ENCODE measurements around the gene RSPO4. TPM values are rescaled to one million over a fixed set of nuclear protein-coding genes. Genes with fewer than 3 reads are reported as not detected.
A peak's percentile ranks its signal among the peaks of the same experiment; 100 is the strongest.

Gene RSPO4
- total RNA-seq, 6 experiments from 2014 or later: 0.07 to 0.51 TPM; not detected in 4

DNA sequence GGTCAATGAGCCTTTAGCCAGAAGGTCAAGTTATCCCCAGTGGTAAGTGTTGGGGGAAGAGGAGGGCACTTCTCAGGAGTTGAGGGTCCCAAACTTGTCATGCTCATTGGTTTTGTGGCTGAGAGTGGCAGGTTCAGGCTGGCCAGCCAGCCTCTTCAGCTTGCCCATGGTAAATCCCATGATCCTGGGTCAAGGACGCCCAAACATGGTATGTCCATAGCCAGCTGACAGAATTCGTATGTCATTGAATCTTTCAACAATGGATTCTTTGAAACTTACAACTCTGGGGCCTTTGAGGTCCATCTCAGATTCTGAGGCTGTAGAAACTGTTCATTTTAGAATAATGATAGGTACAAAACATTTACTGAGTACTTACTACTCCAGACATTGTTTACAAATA, 36.1 kb upstream of the RSPO4 start:
- TF ChIP-seq POLR2A (IDR thresholded peaks at IDR 0.05) (no peak), CTCF (IDR thresholded peaks at IDR 0.05) (no peak)
- no peaks in the 10 kb centered on the region for H3K4me1 ChIP-seq
- H3K4me3 ChIP-seq: no peak overlapping the region
- DNase-seq (no peak), ATAC-seq (no peak)
- intact Hi-C loops (cut with DNase I): no loop called here
- H3K27me3 ChIP-seq: no peaks in the 10 kb centered on the region
- H3K36me3 ChIP-seq: no peaks in the 10 kb centered on the region
- no peak overlapping the region for H3K27ac ChIP-seq
- no peaks in the 10 kb centered on the region for H3K9me3 ChIP-seq
- WGBS (ENCODE audit: insufficient coverage, low coverage, low lambda C conversion rate, missing lambda C conversion rate): 44% methylated on average over 2 of the region's 2 CpGs

DNA sequence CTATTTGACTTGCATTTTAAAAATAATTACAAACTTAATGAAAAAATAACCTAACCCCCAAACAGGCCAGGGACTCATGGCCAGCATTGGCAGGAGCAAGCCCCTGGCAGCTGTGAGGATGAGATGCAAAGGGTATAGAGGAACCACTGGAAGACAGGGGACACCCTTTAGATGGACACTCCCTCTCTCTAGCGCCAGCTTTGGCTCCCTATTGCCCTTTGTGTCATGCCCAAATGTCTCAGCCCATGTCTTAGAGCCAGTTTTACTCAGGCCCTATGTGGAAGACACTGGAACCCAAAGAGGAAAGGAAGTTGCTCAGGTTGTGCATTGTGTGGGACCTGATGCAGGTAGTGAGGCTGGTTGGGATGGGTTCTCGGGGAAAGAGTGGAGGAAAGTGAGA, 34.9 kb upstream of the RSPO4 start:
- H3K36me3 ChIP-seq: no peaks in the 10 kb centered on the region
- intact Hi-C loops (cut with DNase I): no loop called here
- H3K4me3 ChIP-seq: no peak overlapping the region
- no peaks in the 10 kb centered on the region for H3K4me1 ChIP-seq
- ATAC-seq (no peak), DNase-seq (no peak)
- no peak overlapping the region for H3K27ac ChIP-seq
- TF ChIP-seq CTCF (IDR thresholded peaks at IDR 0.05) (no peak), POLR2A (IDR thresholded peaks at IDR 0.05) (no peak)
- no peaks in the 10 kb centered on the region for H3K9me3 ChIP-seq
- H3K27me3 ChIP-seq: no peaks in the 10 kb centered on the region
- 100% methylated on average over 2 of the region's 2 CpGs for WGBS (ENCODE audit: insufficient coverage, low coverage, low lambda C conversion rate, missing lambda C conversion rate)

DNA sequence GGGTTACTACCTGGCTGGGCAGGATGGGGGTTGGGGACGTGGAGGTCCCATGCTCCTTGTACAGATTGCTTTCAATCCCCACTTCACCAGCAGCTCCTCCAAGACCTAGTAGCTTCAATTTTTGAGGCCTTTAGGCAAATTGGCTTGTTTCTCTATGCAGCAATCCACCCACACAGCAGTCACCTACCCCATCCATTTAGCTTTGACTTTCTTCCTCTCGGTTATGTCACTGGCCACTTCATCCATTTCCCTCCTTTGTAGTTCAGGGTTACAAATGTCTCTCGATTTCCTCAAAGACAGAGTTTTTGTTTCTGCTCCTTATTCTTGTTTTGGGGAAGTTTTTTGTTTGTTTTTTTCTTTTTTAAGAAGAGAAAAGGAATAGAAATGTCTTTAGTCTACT, 33.4 kb upstream of the RSPO4 start:
- no peak overlapping the region for H3K27ac ChIP-seq
- H3K4me3 ChIP-seq: no peak overlapping the region
- no peaks in the 10 kb centered on the region for H3K36me3 ChIP-seq
- WGBS (ENCODE audit: insufficient coverage, low coverage, low lambda C conversion rate, missing lambda C conversion rate): 52% methylated on average over 3 of the region's 3 CpGs
- TF ChIP-seq CTCF (IDR thresholded peaks at IDR 0.05) (no peak), POLR2A (IDR thresholded peaks at IDR 0.05) (no peak)
- intact Hi-C loops (cut with DNase I): no loop called here
- no peaks in the 10 kb centered on the region for H3K9me3 ChIP-seq
- DNase-seq: no peak
- no peak for ATAC-seq
- no peaks in the 10 kb centered on the region for H3K27me3 ChIP-seq
- H3K4me1 ChIP-seq: no peaks in the 10 kb centered on the region

DNA sequence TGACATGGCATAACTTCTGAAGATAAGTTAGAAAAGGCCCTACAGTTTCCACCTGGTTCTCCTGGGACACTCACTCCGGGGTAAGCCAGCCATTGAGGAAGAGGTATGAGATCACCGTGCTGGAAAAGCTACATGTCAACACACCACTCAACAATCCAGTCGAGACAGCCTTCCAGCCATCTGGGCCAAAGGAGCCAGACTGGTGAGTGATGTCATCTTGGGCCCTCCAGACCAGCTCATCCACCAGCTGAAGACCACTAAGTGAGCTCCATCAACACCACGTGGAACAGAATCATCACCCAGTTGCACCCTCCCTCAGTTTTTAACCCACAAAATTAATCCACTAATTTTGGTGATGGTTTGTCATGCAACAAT, 32.3 kb upstream of the RSPO4 start:
- ATAC-seq: peak in 1 of 4 donors; percentile 11
- TF ChIP-seq CTCF (IDR thresholded peaks at IDR 0.05): no peak
- no peak for TF ChIP-seq POLR2A (IDR thresholded peaks at IDR 0.05)
- Histone ChIP-seq H3K4me1 (no peaks in the 10 kb centered on the region), H3K27ac (no peak overlapping the region), H3K27me3 (no peaks in the 10 kb centered on the region), H3K36me3 (no peaks in the 10 kb centered on the region), H3K4me3 (no peak overlapping the region), H3K9me3 (no peaks in the 10 kb centered on the region)
- 61% methylated on average over 3 of the region's 4 CpGs for WGBS (ENCODE audit: insufficient coverage, low coverage, low lambda C conversion rate, missing lambda C conversion rate)
- intact Hi-C loops (cut with DNase I): no loop called here
- no peak for DNase-seq

Data from right lobe of liver (tissue), 6 donors.